ELR (cell line): Measurements from ENCODE around the gene SCO2.

Experiments
- DNase-seq: peaks from one replicate; pipeline ENCODE4 v3.0.0-alpha.2; 2015; ENCODE audit warnings: low read depth

Gene SCO2

GRCh38 chr22:50476868-50477267 is 48.5 kb downstream of the SCO2 start:
- no peak for DNase-seq

- no peak for DNase-seq
These were observed 49.8 kb downstream of the SCO2 start for GRCh38 chr22:50475652-50476002.

GRCh38 chr22:50474710-50475651 is 50.4 kb downstream of the SCO2 start, which contains the start of gene SBF1:
SBF1 (minus strand) TSS chr22:50475035; CDS start chr22:50474840, 195 bp downstream.
- peak; percentile 94 for DNase-seq

- DNase-seq, result peak; percentile 61
These were observed 51.3 kb downstream of the SCO2 start for GRCh38 chr22:50473855-50474671.
